Omental fat pad (tissue), 4 donors: Measurements from ENCODE around the gene TEX13B. TPM values are rescaled to one million over a fixed set of nuclear protein-coding genes. Genes with fewer than 3 reads are reported as not detected.

Experiments used
- ATAC-seq: fragments of 150-250 bp; one replicate; pipeline ENCODE4 v1.9.1; 2016; ENCODE audit warnings: mild to moderate bottlenecking, moderate library complexity; ENCODE audit not compliant: low FRiP score
- DNase-seq: peaks from one replicate; pipeline ENCODE4 v3.0.0-alpha.2; 2019; ENCODE audit warnings: low spot score
- CTCF ChIP-seq, 3 donors: fragments of 450-650 bp; IDR thresholded peaks; one replicate each; pipeline ENCODE4 v1.5.1; 2016 to 2017; ENCODE audit warnings: antibody characterized with exemption in 3 of 3, mild to moderate bottlenecking in 3 of 3, moderate library complexity in 2 of 3
- total RNA-seq, 4 donors: library from RNA; depleted of rRNA; stranded (reverse); fragments of >200 nt; gene quantifications; one replicate each; pipeline ENCODE4 v1.1.0, GENCODE V29; 2016

TEX13B gene
- total RNA-seq, 4 donors from 2014 or later: not detected

DNA sequence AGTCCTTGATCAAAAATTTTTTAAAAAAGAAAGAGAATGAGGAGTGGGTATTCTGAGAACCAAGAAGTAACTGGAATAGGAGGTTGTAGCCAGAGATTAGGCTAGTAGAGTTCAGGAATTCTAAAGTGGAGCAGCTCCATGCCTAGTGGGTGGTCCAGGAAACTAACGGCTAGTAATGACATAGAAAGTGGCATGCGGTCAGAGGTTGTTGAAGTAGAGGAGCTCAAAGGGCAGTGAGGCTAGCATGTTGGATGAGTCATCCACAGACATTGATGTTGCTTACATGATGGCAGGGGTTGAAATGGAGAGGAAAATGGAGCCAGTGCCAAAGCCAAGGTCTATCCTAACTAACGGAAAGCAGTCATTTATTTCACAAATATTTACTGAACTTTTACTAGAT is 42.1 kb downstream of the TEX13B start:
- DNase-seq (no peak), ATAC-seq (no peak)
- TF ChIP-seq CTCF (IDR thresholded peaks at IDR 0.05): no peak

DNA sequence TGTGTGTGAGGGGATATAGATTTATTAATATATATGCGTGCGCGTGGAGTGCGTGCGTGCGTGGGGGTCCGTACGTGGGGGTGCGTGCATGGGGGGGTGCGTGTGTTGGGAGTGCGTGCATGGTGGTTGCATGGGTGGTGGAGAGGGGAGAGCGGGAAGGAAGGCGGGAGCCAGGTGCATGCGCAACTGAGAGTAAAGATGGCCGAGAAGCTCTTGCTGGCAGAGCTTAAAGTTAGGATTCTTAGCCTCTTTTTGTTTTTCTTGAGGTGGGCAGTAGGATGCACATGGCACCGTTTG is 45.8 kb downstream of the TEX13B start:
- TF ChIP-seq CTCF (IDR thresholded peaks at IDR 0.05): no peak
- DNase-seq (no peak), ATAC-seq (no peak)

DNA sequence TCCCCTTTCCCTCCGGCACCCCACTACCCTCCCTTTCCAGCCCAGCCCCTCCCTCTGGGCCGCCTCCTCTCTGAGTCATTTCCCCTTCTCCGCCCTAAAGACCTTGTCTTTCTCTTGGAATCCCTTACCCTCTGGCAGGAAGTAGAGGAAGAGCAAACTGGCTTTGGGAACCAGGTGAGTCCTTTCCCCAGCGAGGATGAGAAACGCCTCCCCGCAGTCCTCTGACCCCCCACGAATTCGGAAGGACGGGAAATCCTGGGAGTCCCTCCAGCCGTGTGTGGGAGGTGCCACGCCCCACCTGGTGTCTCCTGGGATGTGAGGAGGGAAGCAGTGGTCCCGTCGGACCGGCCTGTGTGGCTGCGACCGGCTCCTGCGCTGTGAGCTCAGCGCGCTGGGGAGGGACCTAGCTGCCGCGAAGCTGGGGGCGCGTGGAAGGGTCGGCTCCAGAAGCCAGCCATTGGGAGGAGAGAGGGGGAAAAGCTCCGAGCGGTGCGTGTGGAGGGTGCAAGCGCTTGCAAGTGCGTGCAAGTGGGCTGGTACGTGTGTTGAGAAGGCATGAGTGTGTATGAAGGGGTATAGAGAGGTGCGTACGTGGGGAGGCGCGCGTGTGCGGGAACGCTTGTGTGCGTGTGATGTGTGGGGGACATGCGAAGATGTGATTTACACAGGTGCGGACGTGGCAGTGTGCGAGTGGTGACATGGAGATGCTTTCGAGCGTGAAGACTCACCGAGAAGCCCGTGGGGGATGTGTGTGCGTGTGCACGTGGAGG is 46.3 kb downstream of the TEX13B start:
- ATAC-seq (peak; percentile 31), DNase-seq (no peak)
- no peak for TF ChIP-seq CTCF (IDR thresholded peaks at IDR 0.05)

GRCh38 chrX:107935200-107935599 is 47.0 kb downstream of the TEX13B start:
- ATAC-seq (no peak), DNase-seq (no peak)
- TF ChIP-seq CTCF (IDR thresholded peaks at IDR 0.05): no peak

DNA sequence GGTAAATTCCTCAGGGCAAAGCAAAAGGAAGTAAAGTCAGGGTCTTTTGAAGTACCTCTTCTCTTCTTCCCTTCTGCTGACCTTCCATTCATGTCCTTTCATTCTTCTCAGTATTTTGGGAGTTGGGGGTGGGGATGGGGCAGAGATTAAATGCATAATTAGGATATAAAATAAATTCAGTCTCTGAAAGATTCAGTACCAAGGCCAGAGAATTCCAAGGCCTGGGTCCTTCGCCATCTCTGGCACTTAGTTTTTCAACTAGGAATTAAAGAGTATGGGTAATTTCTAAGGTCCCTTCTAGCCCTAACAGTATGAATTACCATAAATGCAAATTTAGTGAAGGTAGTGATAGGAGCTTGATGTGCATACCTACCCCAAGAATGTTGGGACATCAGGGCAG is 47.9 kb downstream of the TEX13B start:
- TF ChIP-seq CTCF (IDR thresholded peaks at IDR 0.05): no peak
- no peak for DNase-seq
- no peak for ATAC-seq

Other genes with a start within 250 kb of the TEX13B start
- gene TSC22D3, start 206.6 kb downstream of the TEX13B start, total RNA-seq: 100 to 1,000 TPM; 316 to 869 (median 357) TPM
- gene NCBP2L, start 204.6 kb downstream of the TEX13B start, total RNA-seq: under 1 TPM in 1 of 4 donors, not detected in 3; 0.47 TPM
- 10 to 100 TPM; 18.7 to 37.9 (median 26.5) TPM for gene MID2, start 156.5 kb downstream of the TEX13B start, total RNA-seq
- gene VSIG1, start 62.7 kb upstream of the TEX13B start, total RNA-seq: under 1 TPM in 1 of 4 donors, not detected in 3; 0.19 TPM
- 10 to 100 TPM; 23.3 to 39.9 (median 28.2) TPM for gene PSMD10, start 109.2 kb upstream of the TEX13B start, total RNA-seq
- 10 to 100 TPM in 2 of 4 donors, 1 to 10 TPM in 2; 8.8 to 15.4 (median 10.8) TPM for gene ATG4A, start 109.4 kb upstream of the TEX13B start, total RNA-seq